DMS53 treated with DMSO at 0.1 percent for 48 hours (cell line): ENCODE results near the gene UBE2Q2.
"Not testable (repeated sequence)": the region's sequence is repeated elsewhere in the genome, so short reads cannot be mapped to it uniquely, and the experiment has no call there.

ENCODE experiments used
- DNase-seq: peaks from one replicate; lab custom pipeline; 2025; ENCODE audit not compliant: unreplicated experiment; lab: John Stamatoyannopoulos, UW

UBE2Q2 gene

GRCh38 chr15:75864213-75865059 lies 21.2 kb downstream of the UBE2Q2 start:
- DNase-seq: no peak

GRCh38 chr15:75866045-75866444 lies 22.8 kb downstream of the UBE2Q2 start:
- DNase-seq: not testable (repeated sequence)

GRCh38 chr15:75866916-75867315 lies 23.7 kb downstream of the UBE2Q2 start:
- DNase-seq: no peak

DNA sequence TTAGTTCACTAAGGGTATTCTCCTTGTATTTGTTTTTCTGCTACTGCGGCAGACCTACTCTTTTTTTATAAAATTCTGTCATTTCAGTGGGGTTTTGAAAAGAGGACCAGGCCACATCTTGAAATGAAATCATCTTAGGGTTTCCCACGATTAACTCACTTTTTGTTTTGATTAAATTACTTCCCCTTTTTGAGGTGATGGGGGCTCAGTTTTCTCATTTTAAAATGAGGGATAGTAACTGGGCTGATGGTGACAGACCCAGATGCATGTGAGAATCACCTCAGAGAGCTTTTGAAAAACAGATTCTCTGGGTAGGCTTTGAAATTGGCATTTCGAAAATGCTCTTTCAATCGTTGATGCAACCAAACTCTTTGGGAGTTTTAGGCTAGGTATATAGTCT lies 24.2 kb downstream of the UBE2Q2 start:
- DNase-seq: no peak

DNA sequence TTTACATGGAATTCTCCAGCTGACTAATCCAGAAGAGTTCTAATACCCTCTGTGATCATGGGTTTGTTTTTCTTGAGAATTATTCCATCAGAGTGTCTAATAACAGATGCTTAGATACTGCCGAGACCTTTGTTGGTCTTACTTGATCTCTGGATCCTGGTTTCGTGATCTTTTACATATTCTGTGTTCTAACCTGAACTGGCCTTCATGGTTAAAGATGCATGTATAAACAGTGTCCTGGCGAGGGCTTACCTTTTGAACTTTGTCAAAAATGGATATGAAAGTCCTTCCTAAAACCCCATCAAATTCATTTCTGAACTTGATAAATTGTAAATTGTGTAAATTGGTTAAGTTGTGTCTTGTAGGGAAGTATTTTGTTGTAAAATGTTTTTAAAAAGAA lies 24.8 kb downstream of the UBE2Q2 start:
- DNase-seq: no peak

DNA sequence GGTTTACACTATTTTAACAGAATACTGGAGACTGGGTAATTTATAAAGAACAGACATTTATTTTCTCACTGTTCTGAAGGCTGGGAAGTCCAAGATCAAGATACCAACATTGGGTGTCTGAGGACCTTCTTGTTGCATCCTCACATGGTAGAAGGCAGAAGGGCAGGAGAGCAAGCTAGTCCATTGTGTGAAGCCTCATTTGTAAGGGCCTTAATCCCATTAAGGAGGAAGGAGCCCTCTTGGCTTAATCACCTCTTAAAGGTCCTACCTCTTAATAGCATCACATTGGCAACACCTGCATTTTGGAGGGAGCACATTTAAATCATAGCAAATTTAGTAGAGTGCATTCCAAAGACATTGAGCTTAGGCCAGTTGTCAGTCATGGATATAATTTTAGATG lies 26.2 kb downstream of the UBE2Q2 start:
- no peak for DNase-seq

DNA sequence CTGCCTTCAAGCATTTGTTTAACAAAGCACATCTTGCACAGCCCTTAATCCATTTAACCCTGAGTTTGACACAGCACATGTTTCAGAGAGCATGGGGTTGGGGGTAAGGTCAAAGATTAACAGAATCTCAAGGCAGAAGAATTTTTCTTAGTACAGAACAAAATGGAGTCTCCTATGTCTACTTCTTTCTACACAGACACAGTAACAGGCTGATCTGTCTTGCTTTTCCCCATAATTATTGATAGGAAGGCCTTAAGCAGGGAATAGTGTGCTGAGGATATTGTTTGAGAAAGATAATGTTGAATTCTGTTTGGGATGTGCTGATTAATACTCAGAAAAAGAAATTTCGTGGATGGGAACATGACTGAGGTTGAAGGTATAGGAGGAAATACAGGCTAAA lies 28.3 kb downstream of the UBE2Q2 start:
- not testable (repeated sequence) for DNase-seq

GRCh38 chr15:75872403-75872990 lies 29.2 kb downstream of the UBE2Q2 start:
- DNase-seq: no peak

GRCh38 chr15:75884041-75884440 lies 40.8 kb downstream of the UBE2Q2 start:
- no peak for DNase-seq

DNA sequence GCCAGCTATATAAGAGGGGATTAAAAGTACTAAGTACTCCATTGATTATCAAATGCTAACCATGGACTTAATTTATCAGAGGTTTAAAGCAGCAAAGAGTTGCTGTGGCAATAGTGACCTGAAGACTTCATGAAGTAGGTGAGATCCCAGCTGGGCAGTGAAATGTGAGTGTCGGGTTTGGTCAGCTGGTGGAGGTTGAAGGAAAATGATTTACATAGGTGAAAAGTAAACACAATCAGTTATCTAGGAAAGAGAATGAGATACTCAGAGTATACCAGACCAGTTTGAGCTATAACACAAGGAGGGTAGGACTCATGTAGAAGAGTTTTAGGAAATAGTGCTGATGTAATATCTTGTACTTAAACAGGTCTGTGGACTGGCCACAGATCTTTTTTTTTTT lies 43.9 kb downstream of the UBE2Q2 start:
- DNase-seq: peak; percentile 44

- no peak for DNase-seq
Measured at GRCh38 chr15:75891895-75892294, 48.6 kb downstream of the UBE2Q2 start.

DNA sequence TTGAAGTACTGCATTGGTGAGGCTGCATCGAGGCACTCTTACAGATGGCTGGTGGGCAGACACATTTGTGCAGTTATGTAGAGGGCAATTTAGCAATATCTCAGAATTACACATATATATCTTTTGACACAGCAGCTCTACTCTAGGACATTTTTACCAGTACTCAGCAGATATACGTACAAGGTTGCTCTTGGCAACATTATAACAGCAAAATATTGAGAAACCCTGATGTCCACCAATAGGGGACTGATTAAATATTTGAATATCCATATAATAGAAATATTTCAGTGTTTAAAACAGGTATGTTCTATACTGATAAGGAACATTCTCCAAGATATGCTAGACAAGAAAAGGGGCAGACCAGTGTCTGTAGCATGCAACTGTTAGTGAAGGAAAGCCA lies 52.5 kb downstream of the UBE2Q2 start:
- DNase-seq: no peak

DNA sequence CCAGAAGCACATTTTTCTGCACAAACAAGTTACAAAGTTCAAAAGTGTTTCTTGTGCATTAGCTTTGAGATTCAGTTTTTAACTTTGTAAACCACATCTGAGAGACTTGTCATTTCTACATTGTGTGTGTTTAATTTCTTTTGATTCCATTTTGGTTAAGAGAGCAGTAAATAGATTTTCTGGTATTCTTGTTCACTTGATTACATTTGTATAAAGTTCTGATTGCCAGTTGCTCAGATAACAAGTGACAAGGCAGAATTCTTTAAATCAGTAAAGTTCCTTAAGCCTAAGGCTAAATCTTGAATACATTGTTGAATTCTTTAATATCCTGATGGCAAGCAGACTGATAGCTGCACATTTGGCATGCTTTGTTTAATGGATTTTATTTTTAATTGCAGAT lies 57.3 kb downstream of the UBE2Q2 start:
- no peak for DNase-seq

DNA sequence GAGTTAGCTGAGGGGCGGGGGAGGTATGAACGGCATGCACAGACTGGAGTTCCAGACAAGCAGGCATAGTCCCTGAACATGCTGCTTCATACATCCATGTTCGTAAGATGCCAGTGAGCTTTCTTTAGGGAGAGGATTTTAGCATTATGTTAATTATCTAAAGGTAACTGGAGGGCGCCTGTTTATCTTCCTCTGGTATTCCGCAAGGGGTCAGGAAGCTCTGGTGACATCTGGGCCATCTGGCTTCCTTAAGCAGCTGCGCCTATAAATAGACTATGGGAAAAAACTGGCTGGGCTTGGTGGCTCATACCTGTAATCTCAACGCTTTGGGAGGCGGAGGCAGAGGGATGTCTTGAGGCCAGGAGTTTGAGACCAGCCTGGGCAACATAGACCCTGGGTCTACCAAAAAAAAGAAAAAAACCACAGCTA lies 58.9 kb downstream of the UBE2Q2 start:
- no peak for DNase-seq

DNA sequence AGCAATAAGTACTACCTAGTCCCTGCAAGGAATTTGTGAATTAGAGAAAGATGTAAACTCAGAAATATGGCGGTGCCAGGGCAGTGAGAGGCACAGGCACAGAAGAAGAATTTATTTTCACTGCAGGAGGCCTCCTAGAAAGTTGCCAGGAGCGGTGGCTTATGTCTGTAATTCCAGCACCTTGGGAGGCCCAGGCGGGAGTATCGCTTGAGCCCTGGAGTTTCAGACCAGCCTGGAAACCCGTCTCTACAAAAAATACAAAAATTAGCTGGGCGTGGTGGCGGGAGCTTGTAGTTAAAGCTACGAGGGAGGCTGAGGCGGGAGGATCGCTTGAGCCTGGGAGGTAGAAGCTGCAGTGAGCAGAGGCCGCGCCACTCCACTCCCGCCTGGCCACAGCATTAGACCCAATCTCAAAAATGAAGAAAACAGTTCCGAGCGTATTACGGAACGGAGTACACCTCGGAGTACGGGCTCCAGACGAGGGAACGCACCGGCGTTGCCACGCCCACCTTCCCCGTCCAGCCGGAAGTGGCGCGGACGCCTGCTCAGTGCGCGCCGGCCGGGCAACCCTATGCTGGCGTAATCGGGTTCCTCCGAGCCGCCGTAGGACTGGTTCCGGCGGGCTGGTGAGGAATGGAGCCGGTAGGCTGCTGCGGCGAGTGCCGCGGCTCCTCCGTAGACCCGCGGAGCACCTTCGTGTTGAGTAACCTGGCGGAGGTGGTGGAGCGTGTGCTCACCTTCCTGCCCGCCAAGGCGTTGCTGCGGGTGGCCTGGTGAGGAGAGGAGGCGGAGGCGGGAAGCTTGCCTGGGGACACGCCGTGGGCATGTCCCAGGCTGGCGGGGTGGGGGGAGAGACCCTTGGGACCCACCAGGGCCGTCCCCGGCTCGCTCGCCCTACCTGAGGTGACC lies 60.3 kb downstream of the UBE2Q2 start, which contains the start of gene FBXO22:
Gene FBXO22 (plus strand): TSS at position 548 of the 909 bp plus-strand sequence. CDS start 86 bp downstream, at position 634.
- DNase-seq: peak; percentile 81

GRCh38 chr15:75905231-75905630 lies 62.0 kb downstream of the UBE2Q2 start:
- DNase-seq: no peak

DNA sequence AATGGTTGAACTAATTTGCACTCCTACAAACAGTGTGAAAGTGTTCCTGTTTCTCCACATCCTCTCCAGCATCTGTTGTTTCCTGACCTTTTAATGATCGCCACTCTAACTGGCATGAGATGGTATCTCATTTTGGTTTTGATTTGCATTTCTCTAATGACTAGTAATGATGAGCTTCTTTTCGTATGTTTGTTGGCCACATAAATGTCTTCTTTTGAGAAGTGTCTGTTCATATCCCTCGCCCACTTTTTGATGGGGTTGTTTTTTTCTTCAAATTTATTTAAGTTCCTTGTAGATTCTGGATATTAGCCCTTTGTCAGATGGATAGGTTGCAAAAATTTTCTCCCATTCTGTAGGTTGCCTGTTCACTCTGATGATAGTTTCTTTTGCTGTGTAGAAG lies 67.1 kb downstream of the UBE2Q2 start:
- DNase-seq: not testable (repeated sequence)

DNA sequence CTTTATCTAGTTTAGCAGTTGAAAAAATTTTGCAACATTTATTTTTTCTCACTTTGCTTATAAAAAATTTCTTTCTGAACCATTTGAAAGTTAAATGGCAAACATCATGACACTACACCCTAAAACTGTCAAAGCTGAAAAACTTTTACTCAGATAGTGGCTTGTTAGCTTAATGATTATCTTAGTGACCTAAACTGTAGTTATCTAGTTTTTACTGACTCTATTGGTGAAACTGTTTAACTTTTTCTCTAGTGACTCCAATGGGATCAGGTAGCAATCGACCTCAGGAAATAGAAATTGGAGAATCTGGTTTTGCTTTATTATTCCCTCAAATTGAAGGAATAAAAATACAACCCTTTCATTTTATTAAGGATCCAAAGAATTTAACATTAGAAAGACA lies 73.7 kb downstream of the UBE2Q2 start:
- DNase-seq: no peak

DNA sequence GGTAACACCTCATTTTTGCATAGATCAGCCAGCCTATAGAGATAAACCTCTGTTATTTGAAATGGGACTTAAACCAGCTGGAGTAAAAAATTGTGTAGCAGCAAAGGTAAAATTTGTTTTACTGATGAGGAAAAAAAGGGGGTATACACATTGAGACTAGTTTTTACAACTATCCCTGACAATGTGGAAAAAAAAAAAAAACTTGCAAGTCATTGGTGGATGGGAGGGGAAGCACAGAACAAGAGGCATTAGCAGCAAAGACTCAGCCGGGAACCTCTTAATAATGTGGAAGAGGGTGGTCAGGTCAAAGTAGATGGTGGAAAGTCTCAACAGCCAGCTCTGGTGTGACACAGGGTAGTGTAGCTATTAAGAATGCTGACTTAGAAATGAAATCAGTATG lies 74.9 kb downstream of the UBE2Q2 start:
- DNase-seq: no peak

DNA sequence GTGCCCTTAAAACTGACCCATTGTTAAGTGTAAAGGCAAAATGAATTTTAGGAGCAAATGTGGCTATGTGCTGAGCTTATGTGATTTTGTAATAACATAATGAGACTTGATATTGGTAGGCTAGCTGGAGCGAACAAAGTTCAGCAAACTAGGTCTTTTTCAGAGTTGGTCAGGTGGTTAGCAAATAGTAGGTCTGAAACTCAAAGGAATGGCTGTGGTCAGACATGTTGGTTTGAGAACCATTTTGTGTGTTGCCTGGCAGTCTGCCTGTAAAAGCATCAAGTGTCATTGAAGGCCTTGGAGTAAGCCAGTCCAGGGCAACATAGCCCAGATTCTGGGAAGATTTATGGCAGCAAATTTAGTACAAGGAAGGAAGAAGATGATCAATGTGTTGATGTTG lies 76.8 kb downstream of the UBE2Q2 start:
- no peak for DNase-seq
